Neuron (in vitro differentiated cells): ENCODE measurements around the gene PARD3B.

ENCODE experiments used
- H2AFZ ChIP-seq: one replicate; pipeline ENCODE4 v1.6.1; 2013; ENCODE audit warnings: low read depth, mild to moderate bottlenecking, inconsistent platforms, low read length, moderate library complexity
- H3K27me3 ChIP-seq: one replicate; pipeline ENCODE4 v1.6.1; 2013; ENCODE audit warnings: low read length; ENCODE audit not compliant: insufficient read depth
- H3K36me3 ChIP-seq: one replicate; pipeline ENCODE4 v1.6.1; 2013; ENCODE audit warnings: low read length; ENCODE audit not compliant: insufficient read depth
- H3K4me1 ChIP-seq: one replicate; pipeline ENCODE4 v1.6.1; 2013; ENCODE audit warnings: low read length; ENCODE audit not compliant: insufficient read depth
- H3K4me3 ChIP-seq: 2 replicates; pipeline ENCODE4 v1.5.1; 2013; ENCODE audit warnings: mild to moderate bottlenecking, low read length, moderate library complexity
- H3K9me3 ChIP-seq: one replicate; pipeline ENCODE4 v1.6.1; 2013; ENCODE audit warnings: low read length

The PARD3B gene

GRCh38 chr2:205556841-205557539, 1011.7 kb downstream of the PARD3B start:
- Histone ChIP-seq H3K36me3 (no peaks in the 10 kb centered on the region), H3K4me3 (no peak overlapping the region), H2AFZ (no peak overlapping the region), H3K27me3 (no peaks in the 10 kb centered on the region), H3K4me1 (peaks cover 6% of the 10 kb centered on the region), H3K9me3 (no peaks in the 10 kb centered on the region)

GRCh38 chr2:205557873-205558272, 1012.6 kb downstream of the PARD3B start:
- Histone ChIP-seq H2AFZ (no peak overlapping the region), H3K4me3 (no peak overlapping the region), H3K27me3 (no peaks in the 10 kb centered on the region), H3K4me1 (peaks cover 6% of the 10 kb centered on the region), H3K36me3 (no peaks in the 10 kb centered on the region), H3K9me3 (no peaks in the 10 kb centered on the region)

- no peaks in the 10 kb centered on the region for H3K4me1 ChIP-seq
- H3K9me3 ChIP-seq: no peaks in the 10 kb centered on the region
- no peak overlapping the region for H2AFZ ChIP-seq
- H3K36me3 ChIP-seq: no peaks in the 10 kb centered on the region
- H3K27me3 ChIP-seq: no peaks in the 10 kb centered on the region
- no peak overlapping the region for H3K4me3 ChIP-seq
Observed at GRCh38 chr2:205561441-205561840, 1016.2 kb downstream of the PARD3B start.

GRCh38 chr2:205563646-205564045, 1018.4 kb downstream of the PARD3B start:
- Histone ChIP-seq H3K27me3 (no peaks in the 10 kb centered on the region), H3K4me1 (no peaks in the 10 kb centered on the region), H3K36me3 (no peaks in the 10 kb centered on the region), H3K4me3 (no peak overlapping the region), H2AFZ (no peak overlapping the region), H3K9me3 (no peaks in the 10 kb centered on the region)

GRCh38 chr2:205564346-205565141, 1019.3 kb downstream of the PARD3B start:
- Histone ChIP-seq H3K27me3 (no peaks in the 10 kb centered on the region), H2AFZ (no peak overlapping the region), H3K36me3 (no peaks in the 10 kb centered on the region), H3K9me3 (no peaks in the 10 kb centered on the region), H3K4me3 (no peak overlapping the region), H3K4me1 (no peaks in the 10 kb centered on the region)

- H3K36me3 ChIP-seq: no peaks in the 10 kb centered on the region
- H2AFZ ChIP-seq: no peak overlapping the region
- no peaks in the 10 kb centered on the region for H3K4me1 ChIP-seq
- no peak overlapping the region for H3K4me3 ChIP-seq
- no peaks in the 10 kb centered on the region for H3K9me3 ChIP-seq
- H3K27me3 ChIP-seq: no peaks in the 10 kb centered on the region
Observed at GRCh38 chr2:205565142-205565522, 1019.9 kb downstream of the PARD3B start.

- H3K36me3 ChIP-seq: no peaks in the 10 kb centered on the region
- no peak overlapping the region for H3K4me3 ChIP-seq
- H2AFZ ChIP-seq: no peak overlapping the region
- no peaks in the 10 kb centered on the region for H3K4me1 ChIP-seq
- no peaks in the 10 kb centered on the region for H3K27me3 ChIP-seq
- H3K9me3 ChIP-seq: no peaks in the 10 kb centered on the region
Observed at GRCh38 chr2:205566606-205567168, 1021.4 kb downstream of the PARD3B start.

- Histone ChIP-seq H3K27me3 (no peaks in the 10 kb centered on the region), H3K9me3 (no peaks in the 10 kb centered on the region), H3K4me1 (no peaks in the 10 kb centered on the region), H3K4me3 (no peak overlapping the region), H3K36me3 (no peaks in the 10 kb centered on the region), H2AFZ (no peak overlapping the region)
Observed at GRCh38 chr2:205568620-205569019, 1023.3 kb downstream of the PARD3B start.

GRCh38 chr2:205570648-205571047, 1025.4 kb downstream of the PARD3B start:
- H3K27me3 ChIP-seq: no peaks in the 10 kb centered on the region
- no peak overlapping the region for H3K4me3 ChIP-seq
- H3K36me3 ChIP-seq: no peaks in the 10 kb centered on the region
- peaks cover 2% of the 10 kb centered on the region for H3K9me3 ChIP-seq
- H3K4me1 ChIP-seq: no peaks in the 10 kb centered on the region
- H2AFZ ChIP-seq: no peak overlapping the region

GRCh38 chr2:205571360-205571959, 1026.2 kb downstream of the PARD3B start:
- H3K36me3 ChIP-seq: no peaks in the 10 kb centered on the region
- no peaks in the 10 kb centered on the region for H3K27me3 ChIP-seq
- peaks cover 5% of the 10 kb centered on the region for H3K9me3 ChIP-seq

GRCh38 chr2:205574001-205574400, 1028.7 kb downstream of the PARD3B start:
- no peaks in the 10 kb centered on the region for H3K27me3 ChIP-seq
- no peak overlapping the region for H2AFZ ChIP-seq
- H3K4me1 ChIP-seq: no peaks in the 10 kb centered on the region
- H3K9me3 ChIP-seq: peaks cover 5% of the 10 kb centered on the region
- H3K4me3 ChIP-seq: no peak overlapping the region
- no peaks in the 10 kb centered on the region for H3K36me3 ChIP-seq

More at GRCh38 chr2:205571360-205571959, 1026.2 kb downstream of the PARD3B start:
- no peak overlapping the region for H2AFZ ChIP-seq
- H3K4me3 ChIP-seq: no peak overlapping the region
- no peaks in the 10 kb centered on the region for H3K4me1 ChIP-seq

- H3K4me1 ChIP-seq: peaks cover 3% of the 10 kb centered on the region
- no peaks in the 10 kb centered on the region for H3K36me3 ChIP-seq
- H3K27me3 ChIP-seq: no peaks in the 10 kb centered on the region
- H3K4me3 ChIP-seq: no peak overlapping the region
- peaks cover 5% of the 10 kb centered on the region for H3K9me3 ChIP-seq
- no peak overlapping the region for H2AFZ ChIP-seq
Observed at GRCh38 chr2:205579335-205579734, 1034.1 kb downstream of the PARD3B start.
